HG02623 (cell line): ENCODE results near the gene RBFOX1.

Experiments
- ATAC-seq: cut with Tn5 transposase; IDR thresholded peaks from one replicate; pipeline ENCODE4 v1.9.1; 2021; ENCODE audit warnings: moderate library complexity; ENCODE audit not compliant: unreplicated experiment

The RBFOX1 gene

GRCh38 chr16:7332611-7333010, at the start of gene RBFOX1:
RBFOX1 (plus strand) TSS chr16:7332845.
- ATAC-seq, result no peak

- no peak for ATAC-seq
Observed at GRCh38 chr16:7284780-7285179, 47.9 kb upstream of the RBFOX1 start.

GRCh38 chr16:7285520-7285919, 47.1 kb upstream of the RBFOX1 start:
- ATAC-seq, result no peak

DNA sequence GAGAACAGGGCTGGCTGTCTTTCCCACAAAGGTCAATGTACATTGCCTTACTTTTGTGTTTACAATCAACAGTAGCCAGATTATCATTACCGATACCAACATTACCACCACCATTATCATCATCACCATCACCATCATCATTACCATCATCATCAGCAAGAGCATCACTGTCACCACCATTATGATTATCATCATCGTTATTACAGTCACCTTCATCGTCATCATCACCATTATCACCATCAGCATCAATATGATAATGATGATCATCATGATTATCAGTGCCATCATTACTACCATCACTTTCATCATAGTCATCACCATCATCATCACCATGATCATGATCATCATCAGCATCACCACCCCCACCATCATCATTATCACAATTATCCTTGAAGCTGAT, 43.3 kb upstream of the RBFOX1 start:
- ATAC-seq, result no peak

- no peak for ATAC-seq
Observed at GRCh38 chr16:7290682-7291081, 42.0 kb upstream of the RBFOX1 start.

DNA sequence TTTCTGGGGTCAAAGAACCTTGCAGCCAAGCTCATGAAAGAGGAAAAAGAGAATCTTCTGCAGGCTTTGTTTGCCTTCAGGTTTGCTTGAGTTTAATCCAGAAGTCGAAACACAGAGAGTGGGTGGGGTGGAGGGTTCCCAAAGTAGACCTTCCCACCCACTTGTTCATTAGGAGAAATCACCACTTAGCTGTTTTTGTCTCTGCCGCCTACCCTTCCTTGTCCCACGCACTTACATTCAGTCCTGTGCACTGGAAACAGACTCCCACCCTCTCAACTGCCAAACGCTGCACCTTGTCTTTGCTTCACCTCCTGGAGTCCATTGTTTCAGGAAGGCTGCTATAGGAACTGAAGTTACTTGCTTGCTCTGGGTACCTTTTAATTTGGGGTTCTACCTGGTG, 38.6 kb upstream of the RBFOX1 start:
- ATAC-seq, result no peak

GRCh38 chr16:7303052-7303610, 29.5 kb upstream of the RBFOX1 start:
- no peak for ATAC-seq

DNA sequence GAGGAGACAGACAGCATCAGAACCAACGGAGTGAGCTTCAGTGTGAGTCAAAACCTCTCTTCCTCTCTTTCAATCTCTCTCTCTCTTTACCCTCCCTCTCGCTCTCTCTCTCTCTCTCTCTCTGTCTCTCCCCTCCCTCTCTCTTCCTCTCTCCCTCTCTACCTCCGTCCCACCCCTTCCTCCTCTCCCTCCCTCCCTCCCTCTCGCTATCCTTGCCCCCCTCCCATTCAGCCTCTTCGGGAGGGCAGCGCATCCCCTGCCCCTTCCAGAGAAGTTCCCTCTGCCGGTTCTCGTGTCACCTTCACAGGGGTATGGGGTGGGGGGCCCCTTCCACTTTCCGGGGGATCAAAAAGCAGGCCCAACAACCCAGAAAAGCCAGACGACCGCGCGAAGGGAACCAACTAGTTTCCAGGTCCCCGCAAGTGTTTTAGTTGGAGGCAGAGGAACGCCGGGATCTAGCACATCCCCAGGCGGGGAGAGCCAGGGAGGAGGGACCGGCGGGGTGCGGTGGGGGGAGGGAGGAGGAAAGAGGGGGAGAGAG, 28.9 kb upstream of the RBFOX1 start:
- ATAC-seq, result no peak

- ATAC-seq, result no peak
Observed at GRCh38 chr16:7304279-7304678, 28.4 kb upstream of the RBFOX1 start.

- ATAC-seq, result no peak
Observed at GRCh38 chr16:7304958-7305357, 27.7 kb upstream of the RBFOX1 start.

GRCh38 chr16:7313170-7313569, 19.5 kb upstream of the RBFOX1 start:
- no peak for ATAC-seq

DNA sequence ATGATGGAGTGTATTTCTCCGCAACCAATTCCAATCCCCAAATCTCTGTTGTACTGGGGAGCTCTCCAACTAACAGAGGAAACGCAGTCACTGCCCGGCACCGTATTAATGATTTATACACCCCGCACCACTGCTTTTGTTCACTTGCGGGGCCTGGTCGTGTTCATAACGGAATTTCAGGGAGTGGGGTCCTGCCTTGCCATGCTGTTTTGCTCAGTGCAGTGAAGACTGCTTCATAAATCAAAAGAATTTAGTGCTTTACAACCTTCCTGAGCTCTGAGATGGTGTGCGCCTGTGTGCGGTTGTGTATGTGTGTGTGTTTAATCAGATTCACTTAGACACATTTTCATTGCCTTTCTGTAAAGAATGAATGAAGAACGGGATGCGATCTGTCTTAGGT, 18.5 kb upstream of the RBFOX1 start:
- ATAC-seq, result no peak

DNA sequence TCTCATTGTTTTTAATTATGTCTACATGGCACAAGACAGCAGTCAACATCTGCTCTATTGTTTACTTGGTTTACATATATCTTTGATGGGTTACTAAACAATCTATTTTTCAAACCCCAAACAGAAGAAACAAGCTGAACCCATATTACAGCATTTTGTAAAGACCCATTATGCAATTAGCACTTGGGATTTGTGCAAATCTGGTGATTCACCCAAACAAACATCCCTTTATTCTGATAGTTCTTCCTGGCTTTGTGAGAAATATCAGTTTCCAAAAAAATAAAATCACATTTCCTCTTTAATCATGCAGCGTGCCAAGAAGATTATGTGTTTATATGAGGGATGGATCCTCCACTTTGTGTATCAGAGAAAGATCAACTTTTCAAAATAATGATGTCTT, 16.8 kb upstream of the RBFOX1 start:
- no peak for ATAC-seq

DNA sequence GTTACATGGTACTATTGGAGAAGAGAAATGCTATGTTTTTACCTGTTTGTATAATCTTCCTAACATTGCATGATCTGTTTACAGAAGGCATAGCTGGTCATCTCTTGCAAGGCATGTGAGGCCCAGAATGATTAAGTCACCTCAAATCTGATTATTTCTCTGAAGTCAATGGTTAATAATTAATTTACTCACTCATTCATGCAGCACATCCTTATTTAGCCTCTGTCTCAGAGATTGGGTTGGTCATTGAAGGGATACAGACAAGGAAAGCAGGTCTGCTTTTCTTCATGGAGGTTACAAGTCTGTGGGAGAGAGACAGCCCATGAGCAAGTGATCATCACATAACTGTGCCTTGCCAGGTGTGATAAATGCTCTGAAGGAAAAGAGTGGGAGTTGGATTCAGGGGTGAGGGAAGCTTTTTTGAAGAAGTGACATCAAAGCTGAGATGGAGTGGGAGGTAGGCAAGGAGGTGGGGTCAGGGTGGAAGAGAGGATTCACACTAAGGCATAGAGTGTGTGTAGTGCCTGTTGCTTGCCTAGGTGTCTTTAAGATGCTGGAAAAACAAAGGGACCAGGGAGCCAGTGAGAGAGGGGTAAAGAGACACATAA, 16.3 kb upstream of the RBFOX1 start:
- ATAC-seq, result no peak

- ATAC-seq, result no peak
Observed at GRCh38 chr16:7317982-7318381, 14.7 kb upstream of the RBFOX1 start.

GRCh38 chr16:7318686-7319085, 14.0 kb upstream of the RBFOX1 start:
- no peak for ATAC-seq

DNA sequence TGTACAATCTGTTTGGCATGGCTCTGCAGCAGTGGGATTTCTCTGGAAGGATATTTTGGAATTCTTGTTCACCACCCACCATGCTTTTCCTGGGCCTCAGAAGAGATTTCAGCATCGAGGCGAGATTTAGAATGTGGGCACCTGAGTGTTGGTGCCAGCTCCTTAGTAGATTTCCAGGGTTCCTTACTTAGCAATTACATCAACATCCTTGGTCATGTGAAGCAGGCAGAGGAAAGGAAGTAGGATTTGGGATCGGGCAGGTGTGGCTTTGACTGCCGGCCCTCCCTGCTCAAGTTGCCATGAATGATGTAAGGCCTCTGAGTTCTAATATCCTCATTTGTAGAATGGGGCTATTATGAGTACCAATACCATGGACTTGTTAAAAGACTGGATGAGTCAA, 13.1 kb upstream of the RBFOX1 start:
- no peak for ATAC-seq

DNA sequence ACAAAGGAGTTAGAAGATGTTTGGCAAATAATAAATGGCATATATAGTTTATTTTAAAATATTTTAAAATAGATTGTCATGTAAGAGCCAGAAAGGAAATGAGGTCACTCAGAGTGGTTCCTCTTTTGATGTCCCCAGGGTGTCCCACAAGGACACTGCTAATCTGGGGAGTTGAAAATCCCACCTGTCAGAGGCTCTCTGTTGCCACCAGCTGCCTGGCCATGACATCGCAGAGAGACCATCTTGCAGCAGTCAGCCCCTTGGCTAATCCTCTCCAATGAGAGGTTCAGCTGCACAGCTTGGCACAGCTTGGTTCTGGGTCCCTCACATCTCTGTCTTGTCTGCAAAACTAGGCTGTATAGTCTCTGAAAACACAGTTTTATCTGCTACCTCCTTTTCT, 11.0 kb upstream of the RBFOX1 start:
- ATAC-seq, result no peak

DNA sequence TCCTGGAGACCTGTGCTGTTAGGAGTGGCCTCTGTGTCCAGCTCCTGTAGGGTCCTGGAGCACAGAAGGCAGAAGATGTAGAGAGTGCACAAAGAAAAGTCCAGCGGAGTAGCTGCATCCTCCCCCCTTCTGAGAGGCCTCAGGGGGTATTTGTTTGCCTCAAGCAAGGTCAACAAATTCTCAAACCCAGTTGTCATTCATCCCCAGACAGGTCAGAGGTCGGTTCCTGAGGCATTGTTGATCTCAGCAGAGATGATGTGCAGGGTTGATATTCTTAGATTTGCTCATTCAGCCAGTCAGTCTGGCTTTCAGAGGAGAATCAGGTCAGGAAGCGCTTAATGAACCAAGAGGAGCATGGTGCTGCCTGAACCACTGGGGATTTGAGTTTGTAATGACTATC, 8.3 kb upstream of the RBFOX1 start:
- ATAC-seq, result no peak

DNA sequence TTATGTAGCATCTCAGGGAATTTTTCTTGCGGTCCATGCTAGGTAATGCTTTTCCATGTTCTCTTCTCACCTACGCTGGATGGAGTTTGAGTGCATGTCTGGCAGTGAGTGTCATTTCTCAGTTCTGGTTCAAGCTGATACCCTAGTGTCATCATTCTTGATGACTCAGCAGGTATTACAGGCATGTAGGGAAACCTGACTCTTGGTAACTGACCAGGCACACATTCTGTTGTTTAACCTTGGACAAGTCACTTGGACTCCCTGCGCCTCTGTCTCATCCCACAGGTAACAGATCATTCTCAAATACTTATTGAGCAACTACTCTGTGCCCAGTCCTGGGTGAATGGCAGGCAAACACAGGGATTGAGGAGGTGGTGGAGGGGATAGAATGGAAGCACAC, 6.8 kb upstream of the RBFOX1 start:
- ATAC-seq, result no peak

GRCh38 chr16:7330709-7331108, 1.9 kb upstream of the RBFOX1 start:
- no peak for ATAC-seq

DNA sequence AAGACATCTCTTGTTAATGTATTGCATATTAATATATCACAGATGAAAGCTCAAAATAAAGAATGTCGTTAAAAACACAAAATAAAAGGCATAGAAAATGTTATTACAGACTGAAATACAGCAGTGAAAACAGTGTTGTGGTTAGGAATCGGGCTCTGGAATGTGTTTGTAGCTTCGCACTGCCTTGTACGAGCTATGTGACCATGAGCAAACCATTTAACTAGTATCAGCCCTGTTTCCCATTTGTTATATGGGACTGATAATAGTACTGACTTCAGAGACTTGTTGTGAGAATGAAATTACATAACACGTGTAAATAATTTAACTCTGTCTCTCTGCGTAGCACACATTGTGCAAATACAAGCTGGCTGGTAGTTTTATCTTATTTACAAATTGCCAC, 648 bp upstream of the RBFOX1 start:
- no peak for ATAC-seq

DNA sequence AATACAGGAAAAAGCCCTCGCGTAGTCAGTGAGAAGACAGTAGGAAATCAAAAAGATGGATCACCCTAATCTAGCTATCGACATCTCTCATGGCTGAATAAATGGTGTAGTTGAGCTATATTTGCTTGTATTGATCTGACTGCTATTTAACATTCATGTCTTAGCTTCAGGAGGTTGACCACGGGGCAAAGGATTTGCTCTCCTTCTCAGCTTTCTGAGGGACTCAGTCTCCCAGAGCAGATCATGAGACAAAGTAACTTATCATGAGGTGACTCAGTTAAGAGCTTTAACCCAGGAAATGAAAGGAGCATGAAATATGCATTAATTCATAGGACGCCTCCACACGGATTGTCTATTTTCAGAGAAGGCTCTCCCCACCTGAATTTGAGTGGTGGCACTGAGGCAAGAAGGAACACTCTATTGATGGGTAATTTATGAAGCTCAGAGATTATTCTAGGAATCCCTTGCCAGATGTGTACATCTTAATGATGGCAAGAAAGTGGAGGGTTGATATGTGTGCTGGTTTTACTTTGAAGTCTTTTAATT, 608 bp downstream of the RBFOX1 start:
- ATAC-seq, result no peak
